RWPE2 (cell line): ENCODE results near the gene RAB7B.
A peak's percentile ranks its signal among the peaks of the same experiment; 100 is the strongest.

Experiments used
- ATAC-seq: fragments of 200-7000 bp; cut with Tn5 transposase; 3 replicates; pipeline ENCODE4 v1.9.1; 2021; ENCODE audit warnings: low read depth
- DNase-seq: peaks from one replicate; pipeline ENCODE4 v3.0.0-alpha.2; 2020; ENCODE audit warnings: low spot score
- H3K27ac ChIP-seq: fragments of 450-650 bp; 2 replicates; pipeline ENCODE4 v1.5.1; 2017; ENCODE audit warnings: mild to moderate bottlenecking; ENCODE audit not compliant: poor library complexity, severe bottlenecking
- H3K27me3 ChIP-seq: fragments of 250-450 bp; sonication (Bioruptor Pico); 2 replicates; pipeline ENCODE4 v1.5.1; 2021; ENCODE audit warnings: mild to moderate bottlenecking, moderate library complexity; ENCODE audit not compliant: insufficient read depth, poor library complexity, severe bottlenecking
- H3K36me3 ChIP-seq: fragments of 250-450 bp; sonication (Bioruptor Pico); 2 replicates; pipeline ENCODE4 v1.5.1; 2020; ENCODE audit warnings: low read depth, mild to moderate bottlenecking, moderate library complexity
- H3K4me1 ChIP-seq: fragments of 250-450 bp; sonication (Bioruptor Pico); 2 replicates; pipeline ENCODE4 v1.5.1; 2021; ENCODE audit warnings: mild to moderate bottlenecking, moderate library complexity; ENCODE audit not compliant: insufficient read depth, poor library complexity, severe bottlenecking
- H3K4me3 ChIP-seq: fragments of 250-450 bp; sonication (Bioruptor Pico); 2 replicates; pipeline ENCODE4 v1.5.1; 2021; ENCODE audit warnings: mild to moderate bottlenecking, moderate library complexity; ENCODE audit not compliant: severe bottlenecking
- H3K9me3 ChIP-seq: fragments of 250-450 bp; sonication (Bioruptor Pico); 2 replicates; pipeline ENCODE4 v1.5.1; 2021; ENCODE audit warnings: mild to moderate bottlenecking, moderate library complexity; ENCODE audit not compliant: severe bottlenecking
- CTCF ChIP-seq: fragments of 450-650 bp; IDR thresholded peaks from one replicate; pipeline ENCODE4 v1.5.1; 2017; ENCODE audit warnings: mild to moderate bottlenecking, moderate library complexity; ENCODE audit not compliant: poor library complexity, severe bottlenecking

RAB7B gene

GRCh38 chr1:205948039-205948438 is 55.2 kb downstream of the RAB7B start:
- H3K4me1 ChIP-seq: peaks cover 13% of the 10 kb centered on the region
- no peak overlapping the region for H3K27ac ChIP-seq
- DNase-seq (no peak), ATAC-seq (no peak)
- TF ChIP-seq CTCF: no peak
- no peaks in the 10 kb centered on the region for H3K9me3 ChIP-seq
- H3K36me3 ChIP-seq: no peaks in the 10 kb centered on the region
- no peak overlapping the region for H3K4me3 ChIP-seq
- H3K27me3 ChIP-seq: no peaks in the 10 kb centered on the region

GRCh38 chr1:205947024-205947423 is 56.2 kb downstream of the RAB7B start:
- Histone ChIP-seq H3K4me1 (peaks cover 13% of the 10 kb centered on the region), H3K9me3 (no peaks in the 10 kb centered on the region), H3K27me3 (no peaks in the 10 kb centered on the region), H3K36me3 (no peaks in the 10 kb centered on the region), H3K4me3 (no peak overlapping the region), H3K27ac (no peak overlapping the region)
- DNase-seq (no peak), ATAC-seq (peak; percentile 76)
- no peak for TF ChIP-seq CTCF

GRCh38 chr1:205945069-205945468 is 58.1 kb downstream of the RAB7B start:
- TF ChIP-seq CTCF: no peak
- Histone ChIP-seq H3K27me3 (no peaks in the 10 kb centered on the region), H3K27ac (no peak overlapping the region), H3K4me3 (no peak overlapping the region), H3K9me3 (no peaks in the 10 kb centered on the region), H3K4me1 (peaks cover under 1% of the 10 kb centered on the region), H3K36me3 (no peaks in the 10 kb centered on the region)
- ATAC-seq (no peak), DNase-seq (no peak)

- H3K9me3 ChIP-seq: no peaks in the 10 kb centered on the region
- no peak overlapping the region for H3K4me3 ChIP-seq
- H3K36me3 ChIP-seq: no peaks in the 10 kb centered on the region
- no peak for TF ChIP-seq CTCF
- ATAC-seq: no peak
- H3K4me1 ChIP-seq: no peaks in the 10 kb centered on the region
- no peak overlapping the region for H3K27ac ChIP-seq
- no peak for DNase-seq
- H3K27me3 ChIP-seq: no peaks in the 10 kb centered on the region
Observed at GRCh38 chr1:205944525-205944924, 58.7 kb downstream of the RAB7B start.

GRCh38 chr1:205943245-205943644 is 60.0 kb downstream of the RAB7B start, which contains the start of gene SLC26A9:
TSS of gene SLC26A9 (minus strand) at chr1:205943456. CDS start at chr1:205935820, 7,636 bp downstream.
- DNase-seq: no peak
- Histone ChIP-seq H3K4me1 (no peaks in the 10 kb centered on the region), H3K27ac (no peak within 1 kb of the TSS), H3K4me3 (no peak within 1 kb of the TSS), H3K36me3 (no peaks in the 10 kb centered on the region), H3K27me3 (no peaks in the 10 kb centered on the region), H3K9me3 (no peaks in the 10 kb centered on the region)
- ATAC-seq: no peak
- TF ChIP-seq CTCF: no peak
